ENCODE measurements around the gene DNAL1.

The DNAL1 gene

GRCh38 chr14:73623504-73624054, 21.2 kb upstream of the DNAL1 start:
- CTCF ChIA-PET: no interaction called here
- POLR2A ChIA-PET: interaction anchor here (0.6 kb wide), 1 partner anchor 54 kb away, joined by 4 read pairs; no protein-coding TSS in a partner anchor
- no peaks in the 10 kb centered on the region for H3K36me3 ChIP-seq (ENCODE audit: control insufficient read depth in 2 of 2, insufficient read depth in 1 of 2, low read length in 2 of 2)
- H3K27ac ChIP-seq (ENCODE audit: extremely low read depth, low read depth, low read length): no peak overlapping the region
- H3K4me3 ChIP-seq (ENCODE audit: low read depth, low read length): no peak overlapping the region
- no peaks in the 10 kb centered on the region for H3K9me3 ChIP-seq (ENCODE audit: control insufficient read depth, insufficient read depth, low read depth, low read length)
- TF ChIP-seq ZNF791 (tag by site-specific recombination; IDR thresholded peaks at IDR 0.05): no peak
- no peak for TF ChIP-seq ZBTB20 (tag by site-specific recombination; IDR thresholded peaks at IDR 0.05)
- H3K4me1 ChIP-seq (ENCODE audit: control insufficient read depth, insufficient read depth, low read length): no peaks in the 10 kb centered on the region

GRCh38 chr14:73625706-73626105, 19.1 kb upstream of the DNAL1 start:
- ChIA-PET POLR2A (interaction anchor here (1.3 kb wide), 1 partner anchor 135 kb away, joined by 3 read pairs; the partner anchor contains the start of gene RIOX1), CTCF (interaction anchor here (0.9 to 1.1 kb wide), 2 partner anchors 8 to 452 kb away, joined by 4 read pairs; no protein-coding TSS in a partner anchor)
- TF ChIP-seq ZNF48 (tag by site-specific recombination; IDR thresholded peaks at IDR 0.05) (no peak), ZNF830 (tag by site-specific recombination; IDR thresholded peaks at IDR 0.05; ENCODE audit: low read depth) (no peak), ZNF670 (tag by site-specific recombination; IDR thresholded peaks at IDR 0.05; ENCODE audit: low read depth) (no peak), ZEB2 (tag by site-specific recombination; IDR thresholded peaks at IDR 0.05) (no peak), PRDM1 (tag by site-specific recombination; IDR thresholded peaks at IDR 0.05) (0 out of 2 replicates have a peak, but pooled peaks have one; percentile 32)
- Histone ChIP-seq H3K4me1 (ENCODE audit: control insufficient read depth, insufficient read depth, low read length) (no peaks in the 10 kb centered on the region), H3K36me3 (ENCODE audit: control insufficient read depth in 2 of 2, insufficient read depth in 1 of 2, low read length in 2 of 2) (no peaks in the 10 kb centered on the region), H3K9me3 (ENCODE audit: control insufficient read depth, insufficient read depth, low read depth, low read length) (no peaks in the 10 kb centered on the region), H3K27ac (ENCODE audit: extremely low read depth, low read depth, low read length) (no peak overlapping the region), H3K4me3 (ENCODE audit: low read depth, low read length) (no peak overlapping the region)

- no peak overlapping the region for H3K4me3 ChIP-seq (ENCODE audit: low read depth, low read length)
- ChIA-PET CTCF (interaction anchor here (0.6 to 1.6 kb wide), 3 partner anchors 55 to 658 kb away, joined by 3 to 4 read pairs (median 4); no protein-coding TSS in a partner anchor), POLR2A (interaction anchor here (1.3 kb wide), 1 partner anchor 137 kb away, joined by 3 read pairs; the partner anchor contains the start of gene RIOX1)
- no peak for TF ChIP-seq ZNF777 (tag by site-specific recombination; IDR thresholded peaks at IDR 0.05; ENCODE audit: borderline replicate concordance)
- no peak for TF ChIP-seq ZNF121 (tag by site-specific recombination; IDR thresholded peaks at IDR 0.05)
- no peak for TF ChIP-seq ZBTB7A (tag by site-specific recombination; IDR thresholded peaks at IDR 0.05; ENCODE audit: low read depth)
- TF ChIP-seq ZNF785 (tag by site-specific recombination; IDR thresholded peaks at IDR 0.05): no peak
- TF ChIP-seq ZNF596 (tag by site-specific recombination; IDR thresholded peaks at IDR 0.05): no peak
- TF ChIP-seq SP7 (tag by site-specific recombination; IDR thresholded peaks at IDR 0.05): no peak
- no peak for TF ChIP-seq ZNF423 (tag by site-specific recombination; IDR thresholded peaks at IDR 0.05)
- TF ChIP-seq RBAK (tag by site-specific recombination; IDR thresholded peaks at IDR 0.05): no peak
- no peak for TF ChIP-seq ZBTB17 (tag by site-specific recombination; IDR thresholded peaks at IDR 0.05)
- TF ChIP-seq ZNF658 (tag by site-specific recombination; IDR thresholded peaks at IDR 0.05): no peak
- no peak for TF ChIP-seq ZNF549 (tag by site-specific recombination; IDR thresholded peaks at IDR 0.05)
- TF ChIP-seq ZNF768 (tag by site-specific recombination; IDR thresholded peaks at IDR 0.05): no peak
- H3K9me3 ChIP-seq (ENCODE audit: control insufficient read depth, insufficient read depth, low read depth, low read length): no peaks in the 10 kb centered on the region
- H3K4me1 ChIP-seq (ENCODE audit: control insufficient read depth, insufficient read depth, low read length): no peaks in the 10 kb centered on the region
- no peak overlapping the region for H3K27ac ChIP-seq (ENCODE audit: extremely low read depth, low read depth, low read length)
- no peaks in the 10 kb centered on the region for H3K36me3 ChIP-seq (ENCODE audit: control insufficient read depth in 2 of 2, insufficient read depth in 1 of 2, low read length in 2 of 2)
These were observed 17.6 kb upstream of the DNAL1 start for GRCh38 chr14:73627151-73627558.

- no peak overlapping the region for H3K27ac ChIP-seq (ENCODE audit: extremely low read depth, low read depth, low read length)
- no peaks in the 10 kb centered on the region for H3K9me3 ChIP-seq (ENCODE audit: control insufficient read depth, insufficient read depth, low read depth, low read length)
- CTCF ChIA-PET: interaction anchor here (0.7 to 1.2 kb wide), 4 partner anchors 12 to 122 kb away, joined by 3 to 5 read pairs (median 4); no protein-coding TSS in a partner anchor
- H3K36me3 ChIP-seq (ENCODE audit: control insufficient read depth in 2 of 2, insufficient read depth in 1 of 2, low read length in 2 of 2): no peaks in the 10 kb centered on the region
- no peak for TF ChIP-seq ZBTB6 (tag by site-specific recombination; IDR thresholded peaks at IDR 0.05)
- 0 out of 2 replicates have a peak, but pooled peaks have one; percentile 40 for TF ChIP-seq PRDM10 (tag by site-specific recombination; IDR thresholded peaks at IDR 0.05)
- POLR2A ChIA-PET: no interaction called here
- no peak overlapping the region for H3K4me3 ChIP-seq (ENCODE audit: low read depth, low read length)
- no peaks in the 10 kb centered on the region for H3K4me1 ChIP-seq (ENCODE audit: control insufficient read depth, insufficient read depth, low read length)
These were observed 14.6 kb upstream of the DNAL1 start for GRCh38 chr14:73630009-73630780.

Measured in HEK293 (cell line).